Measurements from ENCODE around the gene KRT78.
"Not testable (repeated sequence)": the region's sequence is repeated elsewhere in the genome, so short reads cannot be mapped to it uniquely, and the experiment has no call there.

Gene KRT78

GRCh38 chr12:52891044-52891443 is 42.2 kb upstream of the KRT78 start:
- no peaks in the 10 kb centered on the region for H3K36me3 Mint-ChIP-seq (ENCODE audit: low read depth)
- no peak for TF ChIP-seq CTCF (IDR thresholded peaks at IDR 0.05; ENCODE audit: unreplicated experiment in 3 of 3)
- H3K4me3 Mint-ChIP-seq, result no peak overlapping the region
- no peak overlapping the region for H3K27ac Mint-ChIP-seq
- peaks cover 6% of the 10 kb centered on the region for H3K4me1 Mint-ChIP-seq
- H3K9me3 Mint-ChIP-seq, result no peaks in the 10 kb centered on the region
- H3K27me3 Mint-ChIP-seq (ENCODE audit: low read depth), result peaks cover 8% of the 10 kb centered on the region

- TF ChIP-seq CTCF (IDR thresholded peaks at IDR 0.05; ENCODE audit: unreplicated experiment in 3 of 3), result no peak
- Mint-ChIP-seq H3K4me3 (no peak overlapping the region), H3K27ac (no peak overlapping the region), H3K4me1 (peaks cover 5% of the 10 kb centered on the region), H3K9me3 (no peaks in the 10 kb centered on the region), H3K27me3 (ENCODE audit: low read depth) (peaks cover 8% of the 10 kb centered on the region), H3K36me3 (ENCODE audit: low read depth) (no peaks in the 10 kb centered on the region)
These were observed 41.6 kb upstream of the KRT78 start for GRCh38 chr12:52890417-52890816.

- H3K36me3 Mint-ChIP-seq (ENCODE audit: low read depth), result no peaks in the 10 kb centered on the region
- peaks cover 26% of the 10 kb centered on the region for H3K27me3 Mint-ChIP-seq (ENCODE audit: low read depth)
- no peaks in the 10 kb centered on the region for H3K9me3 Mint-ChIP-seq
- peaks cover 5% of the 10 kb centered on the region for H3K4me1 Mint-ChIP-seq
- H3K4me3 Mint-ChIP-seq, result no peak overlapping the region
- H3K27ac Mint-ChIP-seq, result peak overlapping the region in 1 of 3 experiments; percentile 34
- peak; percentile 97 to 98 (median 98) for TF ChIP-seq CTCF (IDR thresholded peaks at IDR 0.05; ENCODE audit: unreplicated experiment in 3 of 3)
These were observed 35.9 kb upstream of the KRT78 start for GRCh38 chr12:52884526-52885293.

GRCh38 chr12:52880499-52880898 is 31.7 kb upstream of the KRT78 start:
- not testable (repeated sequence) for H3K4me3 Mint-ChIP-seq; H3K9me3 Mint-ChIP-seq; H3K27ac Mint-ChIP-seq; H3K36me3 Mint-ChIP-seq (ENCODE audit: low read depth)
- H3K4me1 Mint-ChIP-seq, result peaks cover 25% of the 10 kb centered on the region
- peaks cover 22% of the 10 kb centered on the region for H3K27me3 Mint-ChIP-seq (ENCODE audit: low read depth)

GRCh38 chr12:52879394-52880351 is 30.9 kb upstream of the KRT78 start:
- no peaks in the 10 kb centered on the region for H3K9me3 Mint-ChIP-seq
- TF ChIP-seq CTCF (IDR thresholded peaks at IDR 0.05; ENCODE audit: unreplicated experiment in 3 of 3), result peak; percentile 61 to 89 (median 73)
- peaks cover 25% of the 10 kb centered on the region for H3K27me3 Mint-ChIP-seq (ENCODE audit: low read depth)
- H3K4me3 Mint-ChIP-seq, result peak overlapping the region; percentile 56 to 72 (median 71)
- H3K27ac Mint-ChIP-seq, result peak overlapping the region in 2 of 3 experiments; percentile 18 to 60
- peaks cover 27% of the 10 kb centered on the region for H3K4me1 Mint-ChIP-seq
- H3K36me3 Mint-ChIP-seq (ENCODE audit: low read depth), result no peaks in the 10 kb centered on the region

All from nephron (organoid).